ENCODE data around the gene HSPA2. TPM values are rescaled to one million over a fixed set of nuclear protein-coding genes. Genes with fewer than 3 reads are reported as not detected.

Gene HSPA2
- total RNA-seq = 2.5 and 2.8 TPM in 2 replicates

DNA sequence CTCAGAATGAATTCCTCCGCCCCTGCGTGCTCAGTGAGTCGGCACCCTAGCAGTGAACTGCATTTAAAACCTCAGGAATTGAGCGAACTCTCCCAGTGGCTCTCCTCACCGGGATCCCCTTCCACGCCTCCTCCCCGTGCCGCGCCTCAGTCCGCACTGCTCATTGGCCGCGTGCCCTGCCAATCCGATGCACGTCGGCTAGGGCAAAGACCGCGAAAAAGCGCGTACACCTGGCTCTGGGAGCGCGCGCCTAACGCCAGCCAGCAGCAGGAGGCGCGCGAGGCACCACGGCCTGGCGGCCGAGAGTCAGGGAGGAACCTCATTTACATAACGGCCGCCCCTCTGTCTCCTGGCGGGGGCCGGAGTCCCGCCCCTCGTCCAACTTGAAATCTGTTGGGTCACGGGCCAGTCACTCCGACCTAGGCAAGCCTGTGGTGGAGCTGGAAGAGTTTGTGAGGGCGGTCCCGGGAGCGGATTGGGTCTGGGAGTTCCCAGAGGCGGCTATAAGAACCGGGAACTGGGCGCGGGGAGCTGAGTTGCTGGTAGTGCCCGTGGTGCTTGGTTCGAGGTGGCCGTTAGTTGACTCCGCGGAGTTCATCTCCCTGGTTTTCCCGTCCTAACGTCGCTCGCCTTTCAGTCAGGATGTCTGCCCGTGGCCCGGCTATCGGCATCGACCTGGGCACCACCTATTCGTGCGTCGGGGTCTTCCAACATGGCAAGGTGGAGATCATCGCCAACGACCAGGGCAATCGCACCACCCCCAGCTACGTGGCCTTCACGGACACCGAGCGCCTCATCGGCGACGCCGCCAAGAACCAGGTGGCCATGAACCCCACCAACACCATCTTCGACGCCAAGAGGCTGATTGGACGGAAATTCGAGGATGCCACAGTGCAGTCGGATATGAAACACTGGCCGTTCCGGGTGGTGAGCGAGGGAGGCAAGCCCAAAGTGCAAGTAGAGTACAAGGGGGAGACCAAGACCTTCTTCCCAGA, at the start of gene HSPA2:
Gene HSPA2, plus strand, starts transcription at position 534 of the 995 bp plus-strand sequence. Its CDS starts 109 bp downstream, at position 643.

DNA sequence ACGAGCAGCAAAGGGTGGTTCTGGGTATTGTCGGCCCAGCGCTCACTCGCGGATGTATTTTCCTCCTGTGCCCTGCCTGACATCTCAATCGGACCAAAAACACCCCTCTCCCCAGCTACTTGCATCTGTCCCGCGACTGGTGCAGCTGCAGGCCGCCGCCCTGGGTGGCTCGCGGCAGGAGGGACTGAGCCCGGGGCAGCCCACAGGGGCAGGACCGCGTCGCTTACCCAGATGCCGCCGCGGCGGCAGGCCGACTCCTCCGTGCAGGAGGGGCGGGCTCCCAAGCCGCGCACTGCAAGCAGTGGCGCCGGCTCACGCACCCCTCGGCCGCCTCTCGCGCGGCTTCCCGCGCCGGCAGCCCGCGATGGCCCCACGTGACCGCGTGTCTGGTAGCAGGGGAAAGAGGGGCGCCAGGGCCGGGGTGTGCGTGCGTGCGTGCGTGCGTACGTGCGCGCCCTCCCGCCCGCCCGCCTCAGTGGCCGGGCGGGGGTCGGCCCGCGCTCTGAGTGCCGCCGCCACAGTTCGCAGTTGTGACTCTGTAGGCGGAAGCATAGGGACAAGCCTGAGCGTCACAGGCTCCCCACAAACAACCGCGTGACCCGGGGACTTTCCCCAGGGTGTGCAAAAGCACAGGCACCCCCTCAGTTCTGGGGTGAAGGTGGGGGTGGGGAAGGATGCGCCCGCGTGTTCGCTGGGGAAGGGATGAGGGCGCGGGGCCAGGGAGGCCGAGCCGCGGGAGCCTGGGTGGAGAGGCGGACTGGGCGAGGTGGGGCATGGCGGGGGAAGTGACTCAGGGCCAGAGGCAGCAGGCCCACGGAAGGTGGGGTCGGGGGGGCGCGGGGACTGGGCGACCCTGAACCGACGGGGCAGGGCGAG, 36.9 kb upstream of the HSPA2 start, which contains the start of gene ZBTB25:
Gene ZBTB25, minus strand, starts transcription at position 405 of the 876 bp plus-strand sequence. CDS start 13,305 bp downstream, outside the sequence.

DNA sequence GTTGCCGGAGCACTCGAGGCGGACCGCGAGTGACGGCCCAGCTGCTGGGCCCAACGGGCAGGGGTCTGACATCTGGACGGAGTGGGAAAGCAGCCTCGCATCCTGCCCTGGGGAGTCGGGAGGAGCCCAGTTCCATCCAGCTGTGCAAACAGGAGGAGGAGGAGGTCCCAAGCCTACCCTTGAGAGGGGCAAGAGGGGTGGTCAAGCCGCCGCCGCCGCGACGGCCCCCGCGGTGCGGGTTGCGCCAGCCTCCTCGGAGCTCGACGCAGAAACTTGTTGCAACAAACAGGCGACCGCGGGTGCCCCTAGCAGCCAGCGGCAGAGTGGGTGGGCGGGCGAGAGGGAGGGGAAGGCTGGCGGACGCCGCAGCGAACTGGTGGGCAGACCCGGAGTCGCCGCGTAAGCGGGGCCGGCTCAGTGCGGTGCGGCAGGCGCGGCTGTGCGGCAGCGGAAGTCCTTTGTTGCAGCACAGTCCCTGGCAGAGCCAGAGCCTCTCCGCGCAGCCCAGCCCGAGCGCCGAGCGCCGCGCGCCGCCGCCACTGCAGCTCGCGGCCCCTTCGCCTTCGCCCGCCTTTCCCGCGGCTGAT, 36.1 kb upstream of the HSPA2 start, which contains the start of gene ZBTB1:
Gene ZBTB1, plus strand, starts transcription at position 461 of the 587 bp plus-strand sequence. CDS start 16,735 bp downstream, outside the sequence.

DNA sequence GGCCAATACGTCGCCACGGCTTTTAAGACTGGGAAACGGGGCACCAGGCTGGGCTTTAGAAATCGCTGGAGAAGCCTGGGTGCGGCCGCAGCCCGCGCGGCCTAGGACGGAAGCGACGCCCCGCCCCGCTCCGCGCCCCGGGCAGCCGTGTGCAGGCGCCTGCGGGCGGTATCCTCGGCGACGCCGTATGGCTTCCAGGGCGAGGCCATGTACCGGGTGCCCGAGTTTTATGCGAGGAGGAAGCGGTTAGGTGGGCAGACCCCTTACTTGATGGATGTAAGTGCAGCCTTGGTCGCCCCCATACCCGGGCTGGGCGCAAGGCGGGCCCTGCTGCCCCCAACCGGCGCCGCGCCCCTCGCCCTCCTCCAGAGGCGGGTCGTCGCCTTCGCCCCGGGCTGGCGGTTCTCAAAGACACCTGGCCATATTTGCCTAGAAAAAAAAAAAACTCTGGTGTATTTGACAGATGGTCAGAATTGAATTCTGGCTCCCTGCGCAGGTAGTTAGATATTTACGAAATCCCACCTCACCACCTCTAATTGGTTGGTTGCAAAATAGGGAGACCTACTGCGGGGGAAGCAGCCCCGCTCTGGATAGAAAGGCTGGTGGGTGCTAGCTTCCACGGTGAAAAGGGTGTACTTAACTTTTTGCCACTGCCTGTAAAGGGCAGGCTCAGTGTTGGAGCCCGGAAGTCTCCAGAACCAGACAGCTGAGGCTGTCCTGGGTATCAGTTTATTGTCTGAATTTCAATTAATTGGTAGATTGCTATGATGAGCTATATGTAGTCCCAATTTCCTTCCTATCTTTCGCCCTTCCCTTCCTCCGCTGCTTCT, 9.5 kb downstream of the HSPA2 start, which contains the start of gene PPP1R36:
Gene PPP1R36, plus strand, starts transcription at position 171 of the 830 bp plus-strand sequence. Its CDS starts 37 bp downstream, at position 208.

Other genes starting within 250 kb of the HSPA2 start
- gene ESR2, start 246.4 kb upstream of the HSPA2 start, total RNA-seq = 0.29 and 0.50 TPM in 2 replicates
- 46.5 and 82.2 TPM in 2 replicates for gene MTHFD1, start 152.4 kb upstream of the HSPA2 start, total RNA-seq
- 0.17 and 0.29 TPM in 2 replicates for gene AKAP5, start 75.2 kb upstream of the HSPA2 start, total RNA-seq
- gene ZBTB25, start 36.9 kb upstream of the HSPA2 start, total RNA-seq = 5.7 and 7.8 TPM in 2 replicates
- 36.9 and 41.2 TPM in 2 replicates for gene ZBTB1, start 36.0 kb upstream of the HSPA2 start, total RNA-seq
- 1.2 TPM in 1 of 2 replicates, not detected in the other for gene PPP1R36, start 9.2 kb downstream of the HSPA2 start, total RNA-seq
- gene PLEKHG3, start 163.7 kb downstream of the HSPA2 start, total RNA-seq = 0.87 and 1.5 TPM in 2 replicates